Urinary bladder (tissue), 4 donors: ENCODE measurements around the gene IWS1. TPM values are rescaled to one million over a fixed set of nuclear protein-coding genes. Genes with fewer than 3 reads are reported as not detected.

Source experiments
- DNase-seq: peaks from one replicate; pipeline ENCODE4 v3.0.0-alpha.2; 2015; ENCODE audit errors: extremely low spot score
- H3K27ac ChIP-seq: one replicate; pipeline ENCODE4 v1.5.1; 2013; ENCODE audit warnings: low read depth, mild to moderate bottlenecking, moderate library complexity
- H3K36me3 ChIP-seq: one replicate; pipeline ENCODE4 v1.6.1; 2013; ENCODE audit warnings: mild to moderate bottlenecking, moderate library complexity; ENCODE audit not compliant: insufficient read depth
- H3K4me1 ChIP-seq: one replicate; pipeline ENCODE4 v1.6.1; 2013; ENCODE audit warnings: mild to moderate bottlenecking, moderate library complexity; ENCODE audit not compliant: insufficient read depth
- H3K4me3 ChIP-seq: one replicate; pipeline ENCODE4 v1.5.1; 2013; ENCODE audit warnings: low read depth, low read length
- WGBS: extraction: QIAGEN DNeasy Blood & Tissue Kit; methylation state at CpG from one replicate; pipeline ENCODE4 v1.1.7; 2013; 5-methylcytosine and 5-hydroxymethylcytosine counted together
- polyA plus RNA-seq: library from polyadenylated mRNA; stranded (reverse); fragments of 200-250 nt; gene quantifications from one replicate; pipeline ENCODE4 v1.2.3, GENCODE V29; 2013
- total RNA-seq: library from RNA; depleted of rRNA; stranded (reverse); fragments of >200 nt; gene quantifications from one replicate; pipeline ENCODE4 v1.2.3, GENCODE V29; 2014
- donor health status: healthy with polysubstance abuse.
- donor health status: healthy.

Gene IWS1
- total and polyA plus RNA-seq, 2 donors: 29.9 to 38.9 TPM

DNA sequence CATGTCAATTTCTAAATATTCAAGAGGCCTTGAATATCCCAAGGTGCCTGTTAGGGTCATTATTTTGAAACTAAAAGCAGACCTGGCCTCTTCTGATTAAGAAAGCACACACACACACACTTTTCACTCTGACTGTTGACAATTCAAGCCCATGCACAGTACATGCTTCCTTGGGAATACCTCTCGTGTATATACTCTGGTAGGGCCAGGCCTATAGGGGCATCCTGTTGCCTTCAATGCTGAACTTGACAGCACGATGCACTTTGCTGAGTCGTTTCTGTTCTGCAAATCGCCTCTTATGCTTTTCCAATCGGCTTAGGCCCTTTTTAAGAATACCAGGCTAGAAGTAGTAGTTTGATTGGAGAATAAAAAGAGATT is 40.6 kb downstream of the IWS1 start:
- H3K4me3 ChIP-seq: no peak overlapping the region
- H3K4me1 ChIP-seq: no peaks in the 10 kb centered on the region
- peaks cover 5% of the 10 kb centered on the region for H3K36me3 ChIP-seq
- H3K27ac ChIP-seq: no peak overlapping the region
- no peak for DNase-seq
- 82% methylated on average over 5 of the region's 5 CpGs for WGBS

DNA sequence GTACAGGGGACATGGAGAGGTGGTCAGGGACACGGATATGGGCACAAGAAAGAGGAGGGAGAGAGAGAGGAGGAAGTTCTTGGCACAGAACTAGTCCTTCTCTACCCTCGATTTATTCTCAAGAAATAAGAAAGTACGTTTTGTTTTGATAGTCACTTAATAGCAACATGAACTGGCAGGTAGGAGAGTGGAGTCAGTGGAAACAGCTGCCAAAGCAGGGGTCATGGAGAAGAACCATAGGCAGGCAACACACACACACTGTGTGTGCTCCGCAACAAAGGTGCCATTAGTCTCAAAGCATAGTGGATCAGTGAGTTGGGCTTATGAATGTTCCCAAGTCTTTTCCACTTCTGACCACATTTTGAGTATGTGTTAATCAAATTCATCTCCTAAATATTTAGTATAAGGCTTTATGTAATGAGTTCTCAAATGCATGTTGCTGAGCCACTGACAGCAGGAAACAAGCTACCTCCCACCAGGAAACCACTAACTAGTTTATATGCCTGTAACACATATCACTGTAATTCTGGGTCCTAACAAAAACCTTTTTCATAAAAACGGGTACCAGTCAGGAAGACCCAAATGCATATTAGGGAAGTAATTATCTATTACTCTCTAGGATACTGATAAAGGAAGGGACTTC is 41.1 kb downstream of the IWS1 start:
- no peak overlapping the region for H3K27ac ChIP-seq
- DNase-seq: no peak
- no peak overlapping the region for H3K4me3 ChIP-seq
- H3K4me1 ChIP-seq: no peaks in the 10 kb centered on the region
- peaks cover 5% of the 10 kb centered on the region for H3K36me3 ChIP-seq
- 80% methylated on average over 5 of the region's 5 CpGs for WGBS

DNA sequence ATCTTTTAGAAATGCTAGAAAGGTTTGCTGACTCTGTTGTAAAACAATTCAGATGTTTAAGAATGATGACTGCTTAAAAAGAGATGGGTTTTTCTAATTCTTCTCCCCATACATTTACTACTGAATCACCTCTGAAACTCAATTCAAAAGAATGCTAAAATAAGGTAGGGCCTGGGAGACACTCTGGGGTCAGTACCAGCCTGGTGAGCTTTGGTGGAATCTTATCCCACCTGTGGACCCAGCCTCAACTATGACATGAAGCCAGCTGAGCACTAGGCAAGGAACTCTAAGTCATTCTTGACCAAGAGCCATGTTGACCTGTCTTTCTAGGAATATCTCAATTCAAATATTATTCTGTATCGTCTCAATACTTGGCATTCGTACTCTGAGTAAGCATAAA is 44.3 kb downstream of the IWS1 start:
- 44% methylated on average over 2 of the region's 2 CpGs for WGBS
- Histone ChIP-seq H3K4me1 (no peaks in the 10 kb centered on the region), H3K27ac (no peak overlapping the region), H3K36me3 (peaks cover 4% of the 10 kb centered on the region), H3K4me3 (no peak overlapping the region)
- no peak for DNase-seq

DNA sequence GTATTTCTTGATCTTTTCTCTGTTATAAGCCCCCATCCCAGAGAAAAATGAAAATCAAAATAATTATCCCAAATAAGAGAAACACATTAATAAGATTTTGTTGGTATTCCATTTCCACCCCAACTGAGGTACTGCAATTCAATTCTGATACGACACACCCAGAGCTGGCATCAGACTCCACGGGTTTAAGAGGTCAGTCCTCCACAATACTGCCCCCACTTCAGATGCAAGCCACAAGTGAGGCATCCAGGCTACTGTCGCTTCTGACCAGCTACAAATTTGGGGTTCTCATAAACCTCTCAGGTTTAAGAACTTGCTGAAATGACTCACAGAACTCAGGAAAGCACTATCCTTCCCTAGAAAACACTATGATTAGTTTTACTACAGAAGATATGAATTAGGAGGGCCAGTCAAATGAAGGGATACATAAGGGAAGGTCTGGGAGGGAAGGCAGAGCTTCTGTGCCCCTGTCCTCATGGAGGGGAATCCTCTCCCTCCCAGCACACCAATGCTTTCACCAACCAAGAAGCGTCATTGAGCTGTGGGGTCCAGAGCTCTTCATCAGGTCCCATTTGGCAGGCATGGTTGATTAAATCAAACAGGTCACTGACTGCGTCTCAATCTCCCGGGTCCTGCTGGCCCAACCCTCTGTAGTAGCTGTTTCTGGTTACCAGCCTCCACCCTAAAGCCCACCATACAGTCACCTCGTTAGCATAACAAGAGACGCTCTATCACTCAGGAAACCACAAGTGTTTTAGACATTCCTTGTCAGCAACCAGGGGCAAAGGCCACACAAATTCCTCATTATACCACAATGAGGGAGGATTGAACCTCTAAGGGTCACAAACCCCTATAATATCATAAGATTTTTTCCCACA is 46.2 kb downstream of the IWS1 start:
- peaks cover 4% of the 10 kb centered on the region for H3K36me3 ChIP-seq
- no peak overlapping the region for H3K4me3 ChIP-seq
- H3K27ac ChIP-seq: no peak overlapping the region
- WGBS: 59% methylated on average over 8 of the region's 8 CpGs
- no peaks in the 10 kb centered on the region for H3K4me1 ChIP-seq
- DNase-seq: no peak

DNA sequence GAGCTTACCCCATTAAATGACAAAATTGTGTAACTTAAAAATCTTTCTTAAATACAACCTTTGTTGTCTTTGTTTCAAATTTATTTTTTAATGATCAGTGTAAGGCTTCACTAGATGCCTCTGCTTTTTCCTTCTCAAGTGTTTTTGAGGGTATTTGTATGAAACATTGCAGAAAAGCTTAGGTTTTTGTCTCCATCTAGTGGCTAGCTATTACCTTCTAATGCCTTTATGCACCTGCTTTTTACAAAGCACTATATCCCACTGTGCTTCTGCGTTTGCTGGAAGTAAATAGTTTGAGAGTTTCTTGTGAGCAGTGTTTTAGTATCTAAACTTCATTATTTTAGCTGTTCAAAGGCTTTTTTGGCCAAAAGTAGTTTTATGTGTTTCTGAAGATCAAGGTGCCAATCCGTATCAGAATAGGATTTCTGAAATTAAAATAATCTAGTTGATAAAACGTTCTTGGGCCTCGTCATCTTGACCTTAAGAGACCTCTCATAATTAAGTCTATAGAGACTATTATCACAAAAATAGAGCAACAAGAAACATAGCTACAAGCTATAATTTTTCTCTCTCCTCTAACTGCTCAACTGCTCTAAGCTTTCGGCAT is 47.0 kb downstream of the IWS1 start:
- no peak overlapping the region for H3K4me3 ChIP-seq
- H3K27ac ChIP-seq: no peak overlapping the region
- DNase-seq: peak; percentile 33
- no peaks in the 10 kb centered on the region for H3K4me1 ChIP-seq
- 61% methylated on average over 5 of the region's 5 CpGs for WGBS
- H3K36me3 ChIP-seq: peaks cover 2% of the 10 kb centered on the region

DNA sequence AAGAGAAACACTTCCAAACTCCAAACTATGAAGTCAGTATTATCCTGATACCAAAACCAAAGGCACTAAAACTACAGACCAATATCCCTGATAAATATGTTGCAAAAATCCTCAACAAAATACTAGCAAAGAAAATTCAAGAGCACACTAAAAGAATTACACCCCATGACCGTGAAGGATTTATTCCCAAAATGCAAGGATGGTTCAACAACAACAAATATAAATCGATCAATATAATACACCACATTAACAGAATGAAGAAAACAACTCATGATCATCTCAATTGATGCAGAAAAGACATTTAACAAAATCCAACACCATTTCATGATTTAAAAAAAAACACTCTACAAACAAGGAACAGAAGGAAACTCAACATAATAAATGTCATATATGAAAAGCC is 50.5 kb downstream of the IWS1 start:
- no peak overlapping the region for H3K27ac ChIP-seq
- WGBS: 96% methylated on average over 2 of the region's 2 CpGs
- no peaks in the 10 kb centered on the region for H3K36me3 ChIP-seq
- H3K4me3 ChIP-seq: no peak overlapping the region
- peaks cover 2% of the 10 kb centered on the region for H3K4me1 ChIP-seq
- DNase-seq: no peak

DNA sequence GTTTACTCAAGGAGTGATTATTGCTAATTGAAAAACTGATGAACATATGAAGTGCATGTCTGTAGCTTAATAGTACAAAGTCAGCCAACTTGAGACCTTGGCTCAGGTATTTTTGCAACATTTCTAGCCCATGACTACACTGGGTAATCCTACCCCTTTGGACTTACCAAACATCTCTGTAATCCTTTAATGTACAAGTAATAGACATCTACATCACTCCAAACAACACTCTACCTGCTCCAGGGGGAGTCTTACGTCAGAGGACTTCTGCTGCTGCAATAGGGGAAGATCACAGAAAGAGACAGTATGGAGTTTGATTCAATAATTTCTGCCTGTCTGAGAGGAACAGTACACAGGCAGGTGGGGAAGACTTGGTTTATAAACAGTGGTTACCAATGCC is 54.0 kb downstream of the IWS1 start:
- Histone ChIP-seq H3K4me3 (no peak overlapping the region), H3K4me1 (peaks cover 2% of the 10 kb centered on the region), H3K27ac (no peak overlapping the region), H3K36me3 (peaks cover 3% of the 10 kb centered on the region)
- no peak for DNase-seq
- WGBS: 100% methylated on average over 1 of the region's 1 CpG

DNA sequence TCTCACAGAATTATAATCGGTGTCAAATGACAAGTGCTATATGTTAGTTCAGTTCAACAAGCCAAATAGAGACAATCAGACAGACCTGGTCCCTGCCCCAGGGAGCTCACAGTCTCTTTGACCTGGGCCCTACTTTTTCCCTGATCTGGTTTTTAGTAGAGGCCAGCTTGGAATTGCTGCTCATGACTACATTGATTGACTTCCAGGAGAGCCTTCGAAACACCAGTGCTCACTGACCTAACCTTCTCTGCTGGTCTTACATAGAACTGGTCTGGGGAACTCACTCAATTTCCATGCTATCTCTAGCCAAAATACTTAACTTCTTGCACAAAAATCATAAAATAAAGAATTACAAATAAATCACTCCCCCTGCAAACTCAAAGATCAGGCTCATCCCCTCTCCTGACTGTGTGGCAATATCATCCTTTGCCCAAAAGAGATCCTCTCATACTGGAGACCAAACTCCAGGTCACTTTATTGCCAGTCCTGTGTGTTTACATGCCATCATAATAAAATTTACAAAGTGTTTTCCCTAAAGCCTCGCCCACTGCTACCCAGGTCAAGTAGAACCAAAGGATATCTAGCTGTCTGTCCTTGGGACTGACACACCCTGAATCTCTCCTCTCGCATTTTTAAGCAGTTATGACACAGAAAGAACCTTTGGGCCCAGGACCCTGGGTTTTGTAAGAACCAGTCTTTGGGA is 54.9 kb downstream of the IWS1 start:
- Histone ChIP-seq H3K27ac (no peak overlapping the region), H3K4me3 (no peak overlapping the region), H3K36me3 (peaks cover 3% of the 10 kb centered on the region), H3K4me1 (peaks cover 2% of the 10 kb centered on the region)
- DNase-seq: no peak
- WGBS: 92% methylated on average over 4 of the region's 4 CpGs

DNA sequence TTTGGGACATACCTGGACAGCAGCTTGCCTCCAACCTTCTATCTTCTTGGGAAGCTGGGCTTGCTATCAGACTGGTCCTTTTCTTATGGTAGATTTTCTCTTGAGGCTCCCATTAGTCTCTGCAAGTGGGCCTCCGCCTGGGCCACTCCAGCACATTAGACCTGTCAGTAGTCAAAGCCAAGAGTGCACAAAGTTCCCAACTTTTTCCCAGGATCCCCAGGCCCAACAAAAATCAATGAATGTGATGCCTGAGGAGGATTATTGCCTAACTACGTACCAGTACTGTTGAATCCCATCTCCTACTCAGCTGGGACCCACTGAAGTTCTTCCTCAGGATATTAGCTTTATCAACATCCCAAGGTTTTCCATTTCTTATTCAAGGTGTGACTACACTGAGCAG is 56.3 kb downstream of the IWS1 start:
- Histone ChIP-seq H3K4me3 (no peak overlapping the region), H3K4me1 (peaks cover 2% of the 10 kb centered on the region), H3K27ac (no peak overlapping the region), H3K36me3 (peaks cover 3% of the 10 kb centered on the region)
- 96% methylated on average over 2 of the region's 2 CpGs for WGBS
- no peak for DNase-seq

DNA sequence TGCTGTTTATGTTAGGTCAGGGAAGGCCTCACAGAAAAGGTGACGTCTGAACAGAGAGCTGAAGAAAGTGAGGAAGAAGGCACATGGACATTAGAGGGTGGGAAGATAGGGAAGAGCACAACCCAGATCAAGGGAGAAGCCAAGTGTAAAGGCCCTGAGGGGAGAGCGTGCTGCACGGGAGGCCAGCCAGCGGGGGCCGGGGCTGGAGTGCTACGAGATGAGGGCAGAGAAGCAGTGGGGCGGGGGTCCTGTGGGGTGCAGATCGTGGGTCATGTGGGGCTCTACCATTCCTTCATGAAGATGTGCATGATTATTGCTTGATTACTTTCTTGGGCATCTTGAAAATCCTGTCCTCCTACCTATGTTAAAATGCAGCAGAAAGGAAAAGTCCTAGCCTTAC is 57.2 kb downstream of the IWS1 start:
- WGBS: 83% methylated on average over 8 of the region's 8 CpGs

DNA sequence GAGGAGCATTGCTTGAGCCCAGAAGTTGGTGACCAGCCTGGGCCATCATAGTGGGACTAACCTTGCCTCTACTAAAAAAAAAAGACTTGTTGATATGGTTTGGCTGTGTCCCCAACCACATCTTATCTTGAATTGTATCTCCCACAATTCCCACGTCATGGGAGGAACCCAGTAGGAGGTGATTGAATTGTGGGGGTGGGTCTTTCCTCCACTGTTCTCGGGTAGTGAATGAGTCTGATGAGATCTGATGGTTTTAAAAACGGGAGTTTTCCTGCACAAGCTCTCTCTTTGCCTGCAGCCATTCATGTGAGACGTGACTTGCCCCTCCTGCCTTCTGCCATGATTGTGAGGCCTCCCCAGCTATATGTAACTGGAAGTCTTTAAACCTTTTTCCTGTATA is 61.0 kb downstream of the IWS1 start:
- no peak for DNase-seq
- H3K4me3 ChIP-seq: no peak overlapping the region
- no peak overlapping the region for H3K27ac ChIP-seq
- no peaks in the 10 kb centered on the region for H3K4me1 ChIP-seq
- WGBS: 76% methylated on average over 4 of the region's 4 CpGs
- H3K36me3 ChIP-seq: peaks cover 3% of the 10 kb centered on the region

More for the DNA sequence above, 57.2 kb downstream of the IWS1 start:
- no peak overlapping the region for H3K4me3 ChIP-seq
- peaks cover 3% of the 10 kb centered on the region for H3K36me3 ChIP-seq
- peaks cover 2% of the 10 kb centered on the region for H3K4me1 ChIP-seq
- no peak for DNase-seq
- no peak overlapping the region for H3K27ac ChIP-seq

DNA sequence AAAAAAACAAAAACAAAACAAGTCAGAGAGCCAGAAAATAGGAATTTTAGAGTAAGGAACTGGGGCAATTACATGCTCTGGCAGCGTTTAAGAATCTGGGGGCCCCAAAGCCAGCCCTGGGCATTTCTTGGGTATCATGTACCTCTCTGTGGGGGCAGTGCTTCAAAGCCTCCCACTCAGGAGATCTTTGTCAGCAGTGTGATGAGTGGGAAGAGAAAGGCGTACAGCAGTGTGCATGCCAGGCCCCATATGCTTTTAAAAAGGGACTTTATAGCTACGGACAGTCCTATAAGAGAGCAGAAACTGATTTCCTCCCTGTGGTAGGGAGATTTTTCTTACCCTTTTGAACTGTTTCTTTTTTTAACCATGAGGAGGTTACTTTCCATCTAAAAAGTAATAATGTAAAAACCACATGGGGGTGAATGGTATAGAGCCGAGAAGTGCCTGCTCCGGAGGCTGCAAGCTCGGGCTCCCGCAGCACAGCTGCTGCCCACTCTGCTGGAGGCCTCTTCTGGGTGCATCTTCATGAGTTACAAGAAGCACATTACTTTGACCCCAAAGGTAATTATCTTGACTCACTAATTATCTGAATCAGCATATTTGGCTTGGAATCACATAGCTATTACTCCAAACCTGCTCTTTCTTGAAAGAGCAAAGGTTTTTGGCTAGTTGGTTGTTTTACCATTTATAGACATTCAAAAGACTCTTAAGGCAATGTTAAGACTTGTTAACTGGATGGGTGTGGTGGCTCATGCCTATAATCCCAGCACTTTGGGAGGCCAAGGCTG is 61.6 kb downstream of the IWS1 start:
- DNase-seq: no peak
- Histone ChIP-seq H3K4me1 (no peaks in the 10 kb centered on the region), H3K4me3 (no peak overlapping the region), H3K27ac (no peak overlapping the region), H3K36me3 (peaks cover 2% of the 10 kb centered on the region)
- 92% methylated on average over 7 of the region's 7 CpGs for WGBS
